GM21423 (cell line): ENCODE data around the gene RAB11FIP3.

Experiments
- ATAC-seq: cut with Tn5 transposase; IDR thresholded peaks from one replicate; pipeline ENCODE4 v1.9.1; 2021; ENCODE audit warnings: mild to moderate bottlenecking, moderate library complexity; ENCODE audit not compliant: unreplicated experiment

Gene RAB11FIP3

DNA sequence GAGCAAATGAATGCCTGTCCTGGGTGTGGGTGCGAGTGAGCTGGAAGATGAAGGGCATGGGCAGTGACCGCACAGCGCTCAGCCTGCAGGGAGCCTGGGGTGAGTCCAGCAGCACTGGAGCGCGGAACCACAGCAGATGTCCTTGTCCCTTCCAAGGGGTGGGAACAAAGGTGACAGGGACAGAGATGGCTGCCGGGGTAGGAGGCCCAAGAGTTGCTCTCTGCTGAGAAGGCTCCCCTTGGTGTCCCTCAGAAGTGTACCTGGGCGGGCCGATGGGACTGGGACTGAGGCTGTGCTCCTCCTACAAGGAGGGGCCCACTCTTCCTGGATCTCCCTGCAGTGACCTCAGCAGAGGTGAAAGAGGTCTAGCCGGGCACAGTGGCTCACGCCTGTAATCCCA, 36.1 kb upstream of the RAB11FIP3 start:
- ATAC-seq, result no peak

DNA sequence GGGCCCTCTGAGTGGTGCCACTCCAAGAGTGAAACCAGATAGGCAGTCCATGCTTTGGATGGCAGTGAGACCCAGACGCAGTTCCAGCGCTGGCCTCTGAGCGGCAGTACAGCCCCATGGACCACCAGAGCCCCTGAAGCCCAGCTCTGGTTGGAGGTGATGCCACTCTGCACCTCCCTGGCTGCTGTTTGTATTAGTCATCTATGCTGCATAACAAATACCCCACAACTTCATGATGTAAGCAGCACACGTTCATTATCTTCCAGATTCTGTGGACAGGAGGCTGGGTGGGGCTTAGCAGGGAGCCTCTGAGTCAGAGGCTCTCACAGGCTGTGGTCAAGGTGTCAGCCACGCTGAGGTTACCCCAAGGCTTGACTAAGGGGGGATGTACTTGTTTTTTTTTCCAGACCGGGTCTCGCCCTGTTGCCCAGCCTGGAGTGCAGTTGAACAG, 33.5 kb upstream of the RAB11FIP3 start:
- ATAC-seq, result no peak

DNA sequence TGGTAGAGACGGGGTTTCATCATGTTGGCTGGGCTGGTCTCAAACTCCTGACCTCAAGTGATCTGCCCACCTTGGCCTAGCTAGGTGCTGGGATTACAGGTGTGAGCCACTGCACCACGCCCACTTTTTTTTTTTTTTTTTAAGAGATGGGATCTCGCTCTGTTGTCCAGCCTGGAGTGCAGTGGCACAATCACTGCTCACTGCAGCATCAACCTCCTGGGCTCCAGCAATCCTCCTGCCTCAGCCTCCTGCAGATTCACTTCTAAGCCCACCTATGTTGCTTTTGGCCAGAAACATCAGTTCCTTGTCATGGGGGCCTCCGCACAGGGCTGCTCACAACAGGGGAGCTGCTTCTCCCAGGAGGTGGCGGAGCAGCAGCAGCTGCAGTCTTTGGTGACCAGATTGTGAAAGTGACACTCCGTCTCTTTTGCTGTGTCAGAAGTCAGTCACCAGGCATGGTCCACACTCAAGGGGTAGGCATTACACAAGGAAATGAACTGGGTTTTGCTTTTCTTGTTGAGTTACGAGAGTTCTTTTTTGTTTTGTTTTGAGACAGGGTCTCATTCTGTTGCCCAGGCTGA, 32.9 kb upstream of the RAB11FIP3 start:
- no peak for ATAC-seq

DNA sequence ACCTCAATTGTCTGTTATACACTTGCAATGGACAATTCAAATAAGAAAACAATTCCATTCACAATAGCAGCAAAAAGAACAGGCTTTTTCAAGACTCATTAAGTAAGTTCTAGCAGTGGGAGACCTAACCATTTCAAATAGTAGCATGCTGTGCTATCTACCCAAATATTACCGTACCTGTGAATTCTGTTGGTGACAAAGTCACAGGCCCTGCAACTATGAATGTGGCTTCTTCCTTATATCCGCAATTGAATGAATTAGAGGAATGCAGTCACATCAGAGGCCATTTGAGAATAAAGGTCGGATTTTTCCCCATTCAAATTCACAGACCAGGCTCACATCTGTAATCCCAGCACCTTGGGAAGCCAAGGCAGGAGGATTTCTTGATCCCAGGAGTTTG, 29.2 kb upstream of the RAB11FIP3 start:
- no peak for ATAC-seq

DNA sequence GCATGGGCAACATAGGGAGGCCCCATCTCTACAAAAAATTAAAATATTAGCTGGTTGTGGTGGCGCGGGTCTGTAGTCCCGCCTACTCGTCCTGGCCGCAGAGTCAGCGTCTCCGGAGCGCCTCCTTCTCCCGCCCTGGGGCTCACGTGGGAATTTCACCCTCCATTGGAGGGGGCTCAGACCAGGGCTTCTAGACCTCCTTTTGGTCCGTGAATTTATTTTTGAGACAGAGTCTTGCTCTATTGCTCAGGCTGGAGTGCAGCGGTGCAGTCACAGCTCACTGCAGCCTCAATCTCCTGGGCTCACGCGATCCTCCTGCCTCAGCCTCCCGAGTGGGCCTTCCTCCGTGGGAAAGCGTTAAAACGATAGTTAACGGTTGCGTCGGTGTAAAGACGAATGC, 28.8 kb upstream of the RAB11FIP3 start:
- no peak for ATAC-seq

DNA sequence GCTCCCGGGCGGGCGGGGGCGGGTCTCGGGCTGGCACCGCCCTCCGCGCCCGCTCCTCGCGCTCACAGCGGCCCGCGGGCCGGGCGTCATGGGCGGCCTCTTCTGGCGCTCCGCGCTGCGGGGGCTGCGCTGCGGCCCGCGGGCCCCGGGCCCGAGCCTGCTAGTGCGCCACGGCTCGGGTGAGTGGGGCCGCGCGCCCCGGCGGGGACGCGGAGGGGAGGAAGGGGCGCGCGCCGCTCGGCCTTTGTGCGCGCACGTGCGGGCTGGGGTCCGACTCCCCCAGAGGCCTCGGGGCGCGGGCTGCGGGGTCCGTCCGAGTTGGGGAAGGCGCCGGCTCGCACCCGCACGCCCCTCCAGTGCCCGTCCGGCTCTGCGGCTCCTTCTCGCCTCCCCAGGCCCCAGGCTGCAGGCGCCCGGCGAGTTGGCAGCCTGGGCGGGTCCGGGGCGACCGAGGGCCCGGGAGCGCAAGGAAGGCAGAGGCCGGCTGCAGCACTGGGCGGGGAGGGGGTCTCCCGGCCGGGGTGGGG, 28.3 kb upstream of the RAB11FIP3 start, which contains the start of gene NME4:
Gene NME4 (plus strand): TSS at position 65 of the 527 bp plus-strand sequence. CDS start 24 bp downstream, at position 89.
- no peak for ATAC-seq

DNA sequence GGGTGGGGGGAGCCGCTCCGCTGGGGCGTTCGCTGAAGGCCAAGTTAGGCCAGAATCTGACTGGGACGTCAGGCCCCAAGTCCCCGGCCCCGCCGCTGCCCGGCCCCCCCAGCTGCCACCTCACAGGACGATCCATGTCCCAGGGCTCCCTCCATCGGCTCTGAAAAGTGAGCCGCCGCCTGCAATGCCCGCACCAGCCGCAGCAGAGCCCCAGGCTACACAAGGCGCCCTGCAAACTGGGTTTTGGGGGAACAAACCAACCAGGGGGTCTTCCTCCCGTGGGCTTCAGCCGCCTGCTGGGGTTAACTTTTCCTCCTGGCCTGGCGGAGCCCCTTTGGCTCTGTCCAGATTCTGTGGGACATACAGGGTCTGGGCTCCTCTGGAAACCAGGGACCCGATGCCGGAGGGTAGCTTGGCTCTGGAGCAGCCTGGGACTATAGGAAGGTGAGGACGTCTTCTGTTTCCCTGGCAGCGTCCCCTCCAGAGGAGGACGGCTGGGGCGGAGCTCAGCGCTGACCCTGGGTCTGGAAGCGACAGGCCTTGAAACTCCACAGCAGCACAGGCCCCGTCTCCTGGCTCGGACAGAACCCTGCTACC, 27.6 kb upstream of the RAB11FIP3 start:
- ATAC-seq, result no peak

DNA sequence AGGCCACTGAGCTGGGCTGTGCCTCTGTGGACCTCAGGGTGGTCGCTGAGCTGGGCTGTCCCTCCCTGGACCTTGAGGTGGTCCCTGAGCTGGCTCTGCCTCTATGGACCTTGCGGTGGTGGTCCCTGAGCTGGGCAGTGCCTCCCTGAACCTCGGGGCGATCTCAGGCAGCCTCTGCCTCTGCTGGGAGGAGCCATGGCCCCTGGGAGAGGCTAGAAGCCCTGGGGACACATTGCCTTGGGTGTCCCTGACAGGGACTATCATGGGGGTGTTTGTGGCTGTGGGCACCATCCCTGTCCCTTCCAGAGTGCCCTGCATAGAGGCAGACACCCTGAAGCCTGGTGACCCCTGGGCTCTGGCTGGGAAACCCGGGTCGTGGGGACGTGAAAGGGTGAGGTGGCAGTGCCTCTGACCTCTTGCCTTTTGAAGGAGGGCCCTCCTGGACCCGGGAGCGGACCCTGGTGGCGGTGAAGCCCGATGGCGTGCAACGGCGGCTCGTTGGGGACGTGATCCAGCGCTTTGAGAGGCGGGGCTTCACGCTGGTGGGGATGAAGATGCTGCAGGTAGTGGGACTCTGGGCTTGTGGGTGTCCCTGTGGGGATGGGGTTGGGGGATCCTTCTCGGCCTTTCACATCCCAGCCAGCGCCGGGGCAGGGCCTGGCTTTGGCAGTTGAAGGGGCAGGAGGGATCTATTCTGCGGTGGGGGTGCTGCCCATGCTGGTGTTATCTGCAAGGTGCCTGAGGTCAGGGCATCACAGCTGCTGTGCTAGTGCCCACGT, 26.7 kb upstream of the RAB11FIP3 start:
- ATAC-seq, result no peak

DNA sequence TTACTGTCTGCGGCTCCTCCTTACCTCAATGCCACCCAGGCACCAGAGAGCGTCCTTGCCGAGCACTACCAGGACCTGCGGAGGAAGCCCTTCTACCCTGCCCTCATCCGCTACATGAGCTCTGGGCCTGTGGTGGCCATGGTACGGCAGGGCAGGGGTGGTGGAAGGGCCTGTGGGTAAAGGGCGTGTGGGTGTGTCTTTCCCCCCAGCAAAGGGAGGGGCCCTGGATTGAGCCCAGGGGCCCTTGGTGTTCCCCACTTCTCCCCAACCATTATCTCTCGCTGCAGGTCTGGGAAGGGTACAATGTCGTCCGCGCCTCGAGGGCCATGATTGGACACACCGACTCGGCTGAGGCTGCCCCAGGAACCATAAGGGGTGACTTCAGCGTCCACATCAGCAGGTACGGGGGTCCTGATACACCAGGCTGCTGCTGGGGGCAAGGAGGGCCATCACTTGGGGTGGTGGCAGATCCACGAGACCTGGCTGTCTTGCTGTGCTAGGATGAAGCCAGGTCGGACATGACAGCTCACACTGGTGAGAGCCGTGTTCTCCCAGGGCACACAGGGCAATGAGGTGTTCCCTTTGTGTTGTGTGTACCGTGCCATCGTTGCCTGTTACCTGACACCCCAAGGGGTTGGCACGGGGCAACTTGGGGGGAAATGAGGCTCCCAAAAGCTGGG, 26.0 kb upstream of the RAB11FIP3 start:
- ATAC-seq, result no peak

DNA sequence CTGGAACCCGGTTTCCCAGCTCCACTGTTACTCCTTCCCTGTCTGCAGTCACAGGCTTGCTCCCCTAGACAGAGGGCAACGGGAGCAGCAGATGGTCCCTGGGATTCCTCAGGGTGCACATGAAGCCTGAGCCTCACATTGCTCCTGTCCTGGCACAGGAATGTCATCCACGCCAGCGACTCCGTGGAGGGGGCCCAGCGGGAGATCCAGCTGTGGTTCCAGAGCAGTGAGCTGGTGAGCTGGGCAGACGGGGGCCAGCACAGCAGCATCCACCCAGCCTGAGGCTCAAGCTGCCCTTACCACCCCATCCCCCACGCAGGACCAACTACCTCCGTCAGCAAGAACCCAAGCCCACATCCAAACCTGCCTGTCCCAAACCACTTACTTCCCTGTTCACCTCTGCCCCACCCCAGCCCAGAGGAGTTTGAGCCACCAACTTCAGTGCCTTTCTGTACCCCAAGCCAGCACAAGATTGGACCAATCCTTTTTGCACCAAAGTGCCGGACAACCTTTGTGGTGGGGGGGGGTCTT, 25.3 kb upstream of the RAB11FIP3 start:
- ATAC-seq, result no peak

DNA sequence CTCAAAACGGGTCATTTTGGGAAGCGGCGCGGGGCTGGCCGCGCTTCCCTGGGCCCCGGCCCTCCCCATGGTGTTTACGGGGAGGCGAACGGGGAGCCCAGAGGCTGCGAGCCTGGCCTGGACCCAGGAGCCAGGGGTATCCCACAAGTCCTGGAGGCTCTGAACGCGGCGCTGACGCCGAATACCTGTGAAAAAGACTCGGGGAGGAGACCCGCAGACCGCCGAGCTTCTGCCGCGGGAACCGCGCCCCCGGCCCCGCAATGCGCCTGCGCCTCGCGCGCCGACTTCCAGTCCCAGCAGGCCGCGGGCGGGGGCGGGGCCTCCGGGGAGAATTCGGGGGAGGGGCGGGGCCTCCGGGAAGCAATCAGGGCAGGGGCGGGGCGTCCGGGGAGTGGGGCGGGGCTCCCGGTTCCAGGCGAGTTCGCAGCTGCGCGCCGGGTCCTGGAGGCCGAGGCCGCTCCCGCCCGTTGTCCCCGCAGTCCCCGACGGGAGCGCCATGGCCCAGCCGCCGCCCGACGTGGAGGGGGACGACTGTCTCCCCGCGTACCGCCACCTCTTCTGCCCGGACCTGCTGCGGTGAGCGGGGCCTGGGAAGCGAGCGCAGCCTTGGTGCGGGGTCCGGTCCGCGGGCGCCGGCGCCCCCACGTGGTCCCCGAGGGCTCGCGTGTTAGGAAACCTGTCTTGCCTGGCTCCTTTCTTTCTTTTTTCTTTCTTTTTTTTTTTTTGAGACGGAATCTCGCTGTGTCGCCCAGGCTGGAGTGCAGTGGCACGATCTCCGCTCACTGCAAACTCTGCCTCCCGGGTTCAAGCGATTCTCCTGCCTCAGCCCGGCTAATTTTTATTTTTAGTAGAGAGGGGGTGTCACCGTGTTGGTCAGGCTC, 23.7 kb upstream of the RAB11FIP3 start, which contains the start of gene DECR2:
Gene DECR2 (plus strand): TSS at position 418 of the 881 bp plus-strand sequence. CDS start 79 bp downstream, at position 497.
- peak; percentile 63 for ATAC-seq

DNA sequence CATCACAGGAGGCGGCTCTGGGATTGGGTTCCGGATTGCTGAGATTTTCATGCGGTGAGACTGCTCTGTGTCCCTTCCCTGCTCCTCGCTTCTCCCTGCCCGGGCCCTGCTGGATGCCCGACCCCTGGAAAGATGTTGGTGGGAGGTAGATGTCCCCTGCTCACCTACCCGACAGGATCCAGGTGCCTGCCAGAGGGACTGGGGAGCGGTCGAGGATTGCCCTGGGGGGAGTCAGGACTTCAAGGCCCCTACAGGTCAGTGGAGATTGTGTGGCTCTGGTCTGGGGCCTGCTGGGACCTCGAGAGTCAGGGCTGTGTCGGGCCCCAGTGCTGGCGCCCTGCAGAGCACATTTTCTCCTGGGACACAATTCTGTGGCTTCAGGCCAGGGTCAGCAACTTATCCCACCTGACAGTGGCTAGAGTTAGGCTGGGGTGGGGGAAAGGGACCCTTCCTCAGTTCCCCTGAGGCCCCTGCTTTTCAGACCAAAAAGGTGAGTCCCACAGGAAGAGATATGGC, 20.4 kb upstream of the RAB11FIP3 start:
- no peak for ATAC-seq

DNA sequence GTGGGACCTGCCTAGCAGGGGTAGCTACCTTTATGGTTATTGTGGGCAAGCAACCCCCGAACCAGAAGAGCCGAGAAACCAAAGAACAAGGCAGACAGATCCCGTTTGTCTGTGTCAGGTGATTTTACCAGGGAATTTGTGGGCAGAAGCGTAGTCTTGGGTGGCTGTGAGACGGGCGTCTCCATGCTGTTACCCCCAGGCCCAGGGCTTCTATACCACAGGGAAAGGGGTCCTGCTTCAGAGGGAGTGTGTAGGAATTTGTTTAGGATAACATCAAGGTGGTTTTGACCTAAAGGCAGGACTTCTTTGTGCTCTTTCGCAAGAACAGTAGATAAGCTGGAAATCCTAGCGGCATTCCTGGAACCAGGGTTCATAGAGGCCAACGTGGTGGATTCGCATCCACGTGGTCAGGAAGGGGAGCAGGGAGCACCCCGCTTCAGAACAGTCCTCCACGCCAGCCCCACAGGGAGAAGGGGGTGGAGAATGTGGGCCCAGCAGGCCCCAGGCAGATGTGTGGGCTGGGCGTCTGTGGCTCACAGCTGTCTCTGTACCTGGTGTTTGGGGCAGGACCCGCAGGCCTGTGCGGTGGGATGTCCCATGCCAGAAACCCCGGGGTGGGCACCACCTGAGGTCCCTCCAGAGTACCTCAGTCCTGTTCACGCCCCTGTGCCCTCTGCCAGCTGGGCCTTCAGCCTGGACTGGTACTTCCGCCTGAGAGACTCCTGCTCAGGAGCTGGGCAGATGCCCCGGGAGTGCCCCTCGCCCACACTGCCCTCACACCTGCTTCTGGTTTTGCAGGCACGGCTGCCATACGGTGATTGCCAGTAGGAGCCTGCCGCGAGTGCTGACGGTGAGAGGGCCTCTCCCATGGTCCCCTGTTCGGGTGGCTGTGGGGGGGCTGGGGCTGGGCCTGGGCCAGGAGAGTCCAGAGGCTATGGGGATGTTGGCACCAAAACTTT, 19.6 kb upstream of the RAB11FIP3 start:
- no peak for ATAC-seq

DNA sequence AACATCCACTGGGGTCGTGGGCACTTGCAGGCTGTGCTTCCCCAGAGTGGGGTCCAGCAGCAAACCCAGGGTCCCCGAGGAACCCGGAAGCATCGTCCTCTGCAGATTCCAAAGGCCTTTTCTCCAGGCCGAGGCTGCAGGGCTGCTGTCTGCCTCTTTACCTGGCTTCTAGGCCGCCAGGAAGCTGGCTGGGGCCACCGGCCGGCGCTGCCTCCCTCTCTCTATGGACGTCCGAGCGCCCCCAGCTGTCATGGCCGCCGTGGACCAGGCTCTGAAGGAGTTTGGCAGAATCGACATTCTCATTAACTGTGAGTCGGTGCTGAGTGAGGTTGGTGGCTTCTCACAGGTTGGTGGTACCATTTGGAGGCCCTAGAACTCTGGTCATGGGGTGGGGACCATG, 18.2 kb upstream of the RAB11FIP3 start:
- no peak for ATAC-seq

DNA sequence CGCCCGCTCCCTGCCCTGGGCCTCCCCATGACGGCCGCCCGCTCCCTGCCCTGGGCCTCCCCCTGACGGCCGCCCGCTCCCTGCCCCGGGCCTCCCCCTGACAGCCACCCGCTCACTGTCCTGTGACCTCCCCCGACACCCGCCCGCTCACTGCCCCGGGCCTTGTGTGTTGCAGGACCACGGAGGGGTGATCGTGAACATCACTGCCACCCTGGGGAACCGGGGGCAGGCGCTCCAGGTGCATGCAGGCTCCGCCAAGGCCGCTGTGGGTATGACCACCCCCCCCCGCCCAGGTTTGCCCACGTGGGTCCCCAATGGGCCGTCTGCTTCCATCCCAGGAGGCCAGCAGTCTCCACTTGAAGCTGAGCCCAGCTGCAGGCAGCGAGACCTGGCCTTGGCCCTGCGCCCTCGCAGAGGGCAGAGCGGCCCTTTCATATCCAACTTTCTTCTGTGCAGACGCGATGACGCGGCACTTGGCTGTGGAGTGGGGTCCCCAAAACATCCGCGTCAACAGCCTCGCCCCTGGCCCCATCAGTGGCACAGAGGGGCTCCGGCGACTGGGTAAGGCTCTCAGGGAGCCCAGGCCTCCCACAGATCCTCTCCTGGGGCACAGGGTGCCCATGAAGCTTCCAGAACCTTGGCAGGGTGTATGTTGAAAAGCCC, 14.8 kb upstream of the RAB11FIP3 start:
- ATAC-seq, result no peak

DNA sequence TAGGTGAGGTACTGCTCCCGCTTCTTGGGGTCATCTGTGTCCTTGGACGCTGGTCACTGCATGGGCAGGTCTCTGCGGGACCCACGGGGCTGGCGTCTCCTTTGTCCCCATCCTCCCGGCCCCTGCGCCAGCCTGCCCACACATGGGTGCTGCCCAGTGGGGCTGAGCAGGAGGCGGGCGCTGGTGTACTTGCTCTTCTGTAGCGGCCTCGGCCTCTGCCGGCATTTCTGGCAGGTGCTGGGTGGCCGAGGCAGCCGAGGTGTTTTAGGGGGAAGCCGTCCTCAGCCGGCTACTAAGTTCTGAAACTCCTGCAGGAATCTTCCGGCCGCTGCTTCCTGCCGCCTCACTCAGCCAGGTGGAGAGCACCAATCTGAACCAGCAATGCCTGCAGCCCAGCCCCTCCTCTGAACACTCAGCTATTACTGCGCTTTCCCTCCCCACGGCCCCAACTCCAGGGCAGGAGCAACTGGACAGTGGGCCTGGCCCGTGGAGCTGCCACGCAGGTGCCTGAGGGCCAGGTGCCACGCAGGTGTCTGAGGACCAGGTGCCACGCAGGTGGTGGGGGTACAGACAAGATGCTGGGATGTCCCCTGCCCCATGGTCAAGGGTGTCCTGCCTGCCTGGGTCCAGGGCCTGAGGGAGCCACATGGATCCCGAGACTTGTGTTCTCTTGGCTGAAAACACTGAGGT, 13.7 kb upstream of the RAB11FIP3 start:
- ATAC-seq, result no peak

DNA sequence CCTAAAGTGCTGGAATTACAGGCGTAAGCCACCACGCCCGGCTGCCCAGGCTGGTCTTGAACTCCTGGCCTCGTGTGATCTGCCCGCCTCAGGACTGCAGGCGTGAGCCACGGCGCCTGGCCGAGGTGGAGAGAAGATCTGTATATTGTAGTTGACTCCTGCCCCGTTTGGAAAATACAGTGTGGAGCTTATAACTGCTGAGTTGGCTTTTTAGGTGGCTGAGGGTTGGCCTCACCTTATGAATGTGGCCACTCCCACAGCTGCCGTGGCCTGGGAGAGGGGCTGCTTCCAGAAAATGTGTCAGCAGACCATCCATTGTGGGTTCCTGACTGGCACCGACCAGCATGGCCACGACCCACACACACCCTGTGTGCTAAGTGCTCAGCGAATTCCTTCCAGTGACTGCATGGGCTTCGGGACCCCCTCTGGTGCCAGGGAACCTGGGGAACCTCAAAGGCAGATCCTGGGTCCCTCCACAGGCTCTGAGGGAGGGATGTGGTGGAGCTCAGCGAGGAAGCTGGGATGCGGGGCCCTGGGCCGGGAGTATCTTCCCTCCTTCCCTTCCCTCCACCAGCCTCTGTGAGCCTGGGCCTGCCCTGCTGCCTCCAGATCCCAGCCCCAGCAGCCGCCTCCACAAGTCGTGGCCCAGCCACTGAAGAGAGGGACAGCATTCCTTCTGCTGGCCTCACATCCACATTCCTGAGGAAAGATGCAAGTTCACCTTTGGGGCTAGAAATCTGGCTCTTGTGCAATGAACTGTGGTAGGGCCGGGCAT, 10.9 kb upstream of the RAB11FIP3 start:
- ATAC-seq, result no peak
